Activated CD4-positive, alpha-beta T cell treated with anti-CD3 and anti-CD28 coated beads for 4 hours (primary cell): ENCODE data around the gene PPIF.

Experiments used
- DNase-seq, 2 donors: peaks; one replicate each; pipeline ENCODE4 v3.0.0-alpha.2; 2020

The PPIF gene

DNA sequence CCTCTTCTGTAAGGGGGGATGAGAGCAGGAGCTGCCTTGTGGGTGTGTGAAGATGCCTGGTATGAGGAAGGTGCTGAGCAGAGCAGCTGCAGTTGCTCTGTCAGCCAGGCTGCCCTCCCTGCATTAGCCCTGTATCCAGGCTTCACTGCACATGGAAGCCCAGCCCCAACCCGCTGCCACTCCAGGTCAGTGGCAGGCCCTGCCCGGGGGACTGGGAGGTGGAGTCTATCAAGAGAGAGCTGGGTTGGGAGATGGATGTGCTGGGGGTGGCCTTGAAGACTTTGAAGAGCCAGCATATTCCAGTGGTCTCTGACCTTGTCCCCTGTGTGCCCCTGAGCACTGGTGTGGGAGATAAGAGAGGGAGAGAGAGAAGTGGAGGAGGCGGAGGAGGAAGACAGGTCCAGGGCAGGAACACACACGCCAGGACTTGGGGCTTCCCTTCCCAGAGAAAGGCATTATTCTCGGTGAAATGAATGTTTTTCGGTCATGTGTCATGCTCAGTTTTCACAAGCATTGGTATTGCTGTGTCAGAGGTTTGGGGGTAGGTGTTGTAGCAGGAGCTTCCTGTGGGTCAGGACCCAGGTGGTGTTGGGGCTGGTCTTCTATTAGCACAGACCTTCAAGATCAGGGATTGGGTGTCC, 2.6 kb downstream of the PPIF start:
- DNase-seq = no peak

DNA sequence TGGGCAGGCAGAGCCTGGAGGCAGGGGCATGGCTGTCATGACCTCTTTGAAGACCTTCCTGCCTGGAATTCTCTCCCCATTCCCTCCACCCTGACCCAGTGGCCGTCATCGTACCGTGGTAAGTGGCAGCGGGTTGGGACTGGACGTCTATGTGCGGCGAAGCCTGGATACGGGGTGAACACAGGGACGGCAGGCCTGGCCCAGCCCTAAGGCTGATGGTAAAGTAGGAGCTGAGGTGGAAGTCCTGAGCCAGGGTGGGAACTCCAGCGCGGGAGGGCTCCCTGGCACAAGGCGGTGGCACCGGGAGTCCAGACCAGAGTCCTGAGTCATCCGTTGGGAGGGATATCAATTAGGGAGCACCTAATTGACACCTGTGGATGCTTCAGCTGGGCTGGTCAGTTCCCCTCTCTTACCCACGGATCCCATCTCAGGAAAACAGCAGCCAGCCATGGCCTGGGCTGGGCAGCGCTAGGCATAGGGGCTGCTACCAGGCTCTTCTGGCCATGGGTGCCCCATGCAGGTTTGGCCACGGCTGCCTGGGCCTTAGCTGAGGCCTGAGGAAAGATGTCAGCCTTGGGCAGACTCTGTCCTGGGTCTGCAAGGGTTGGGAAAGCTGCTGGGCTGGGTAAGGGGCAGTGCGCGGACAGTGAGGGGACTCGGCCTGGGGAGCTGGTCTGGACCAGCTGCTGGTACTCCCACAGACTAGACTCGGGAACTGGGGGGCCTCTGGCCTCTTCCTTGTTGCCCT, 3.3 kb downstream of the PPIF start:
- no peak for DNase-seq

DNA sequence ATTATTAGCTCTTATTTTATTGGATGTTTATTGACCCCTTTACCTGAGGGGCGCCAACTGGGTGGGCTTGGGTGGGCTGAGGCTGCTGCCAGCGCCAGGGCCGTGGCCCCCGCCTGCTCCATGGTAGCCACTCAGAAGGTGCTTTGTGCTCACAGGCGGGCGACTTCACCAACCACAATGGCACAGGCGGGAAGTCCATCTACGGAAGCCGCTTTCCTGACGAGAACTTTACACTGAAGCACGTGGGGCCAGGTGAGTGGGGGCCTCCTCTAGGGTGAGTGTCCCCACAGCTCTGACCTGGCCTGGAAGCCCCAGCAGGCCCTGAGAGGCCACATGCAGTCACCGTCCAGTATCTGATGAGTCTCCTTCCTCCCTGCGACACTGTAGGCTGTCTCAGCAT, 4.1 kb downstream of the PPIF start:
- no peak for DNase-seq

DNA sequence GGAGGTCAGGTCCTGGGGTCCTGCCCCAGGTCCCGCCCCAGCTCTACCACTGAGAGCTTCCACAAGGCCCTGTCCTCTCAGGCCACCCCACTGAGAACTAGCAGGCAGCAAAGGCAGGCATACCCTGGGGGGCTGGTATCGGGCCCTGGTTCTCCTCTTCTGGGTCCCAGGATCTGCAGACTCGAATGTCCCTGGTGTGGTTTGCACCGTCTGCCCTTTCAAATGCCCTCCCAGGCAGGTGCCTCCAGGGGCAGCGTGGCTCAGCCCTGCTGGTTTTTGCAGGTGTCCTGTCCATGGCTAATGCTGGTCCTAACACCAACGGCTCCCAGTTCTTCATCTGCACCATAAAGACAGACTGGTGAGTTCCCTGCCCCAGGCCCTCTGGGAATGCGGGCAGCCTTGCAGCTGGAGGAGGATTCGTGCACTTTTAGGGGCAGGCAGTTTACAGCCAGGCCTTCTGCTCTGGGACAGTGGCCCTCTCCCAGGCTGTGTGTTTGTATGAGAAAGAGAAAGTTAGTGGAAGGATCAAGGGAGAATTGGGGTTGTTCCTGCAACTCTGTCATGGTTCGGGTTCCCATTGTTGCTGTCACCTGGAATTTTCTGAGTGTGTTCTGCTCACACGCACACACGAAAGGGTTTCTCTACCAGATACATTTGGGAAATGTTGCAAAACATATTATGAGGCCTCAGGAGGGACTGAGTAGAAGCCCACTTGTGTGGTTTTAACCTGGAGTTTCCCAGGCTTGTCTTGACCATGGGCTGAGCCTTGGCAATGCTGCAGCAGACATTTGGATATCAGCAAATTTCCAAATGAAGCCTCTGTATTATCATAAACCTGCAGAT, 5.0 kb downstream of the PPIF start:
- no peak for DNase-seq

DNA sequence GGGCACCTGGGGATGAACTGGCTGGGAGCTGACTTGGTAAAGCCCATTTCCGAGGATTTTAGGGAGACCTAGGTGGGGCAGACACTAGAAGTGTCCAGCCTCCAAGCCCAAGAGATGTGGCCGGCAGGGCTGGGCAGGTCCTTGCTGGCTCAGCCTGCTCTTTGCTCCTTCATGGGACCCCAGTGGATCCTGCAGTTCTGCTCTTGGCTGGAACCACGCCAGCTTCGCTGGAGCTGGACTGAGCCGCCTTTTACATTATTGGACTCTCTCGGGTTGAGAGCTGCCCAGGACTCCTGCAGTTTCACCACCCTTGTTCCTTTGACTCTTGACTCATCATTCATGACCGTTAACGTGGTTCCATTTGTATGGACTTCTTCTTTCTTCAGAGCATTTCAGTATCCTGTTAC, 5.7 kb downstream of the PPIF start:
- DNase-seq = no peak

DNA sequence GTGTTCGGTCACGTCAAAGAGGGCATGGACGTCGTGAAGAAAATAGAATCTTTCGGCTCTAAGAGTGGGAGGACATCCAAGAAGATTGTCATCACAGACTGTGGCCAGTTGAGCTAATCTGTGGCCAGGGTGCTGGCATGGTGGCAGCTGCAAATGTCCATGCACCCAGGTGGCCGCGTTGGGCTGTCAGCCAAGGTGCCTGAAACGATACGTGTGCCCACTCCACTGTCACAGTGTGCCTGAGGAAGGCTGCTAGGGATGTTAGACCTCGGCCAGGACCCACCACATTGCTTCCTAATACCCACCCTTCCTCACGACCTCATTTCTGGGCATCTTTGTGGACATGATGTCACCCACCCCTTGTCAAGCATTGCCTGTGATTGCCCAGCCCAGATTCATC, 6.5 kb downstream of the PPIF start:
- DNase-seq = no peak

DNA sequence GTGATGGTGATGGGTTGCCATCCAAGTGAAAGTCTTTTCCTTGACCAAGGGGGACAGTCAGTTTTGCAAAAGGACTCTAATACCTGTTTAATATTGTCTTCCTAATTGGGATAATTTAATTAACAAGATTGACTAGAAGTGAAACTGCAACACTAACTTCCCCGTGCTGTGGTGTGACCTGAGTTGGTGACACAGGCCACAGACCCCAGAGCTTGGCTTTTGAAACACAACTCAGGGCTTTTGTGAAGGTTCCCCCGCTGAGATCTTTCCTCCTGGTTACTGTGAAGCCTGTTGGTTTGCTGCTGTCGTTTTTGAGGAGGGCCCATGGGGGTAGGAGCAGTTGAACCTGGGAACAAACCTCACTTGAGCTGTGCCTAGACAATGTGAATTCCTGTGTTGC, 6.9 kb downstream of the PPIF start:
- no peak for DNase-seq

DNA sequence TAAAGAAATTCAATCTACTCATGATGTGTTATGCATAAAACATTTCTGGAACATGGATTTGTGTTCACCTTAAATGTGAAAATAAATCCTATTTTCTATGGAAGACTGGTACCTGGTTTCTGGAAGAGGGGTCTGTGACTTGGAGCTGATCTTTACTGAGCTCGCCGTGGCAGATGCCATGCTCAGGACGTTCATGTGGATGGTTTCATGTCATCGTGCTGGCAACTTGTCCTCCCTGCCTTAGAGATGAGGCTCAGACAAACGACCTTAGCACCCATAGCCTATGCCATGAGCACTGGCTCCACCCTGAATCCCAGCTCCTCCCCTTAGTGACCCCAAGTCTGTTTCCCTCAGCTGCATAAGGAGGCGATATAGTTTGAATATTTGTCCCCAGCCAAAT, 7.3 kb downstream of the PPIF start:
- DNase-seq = no peak

DNA sequence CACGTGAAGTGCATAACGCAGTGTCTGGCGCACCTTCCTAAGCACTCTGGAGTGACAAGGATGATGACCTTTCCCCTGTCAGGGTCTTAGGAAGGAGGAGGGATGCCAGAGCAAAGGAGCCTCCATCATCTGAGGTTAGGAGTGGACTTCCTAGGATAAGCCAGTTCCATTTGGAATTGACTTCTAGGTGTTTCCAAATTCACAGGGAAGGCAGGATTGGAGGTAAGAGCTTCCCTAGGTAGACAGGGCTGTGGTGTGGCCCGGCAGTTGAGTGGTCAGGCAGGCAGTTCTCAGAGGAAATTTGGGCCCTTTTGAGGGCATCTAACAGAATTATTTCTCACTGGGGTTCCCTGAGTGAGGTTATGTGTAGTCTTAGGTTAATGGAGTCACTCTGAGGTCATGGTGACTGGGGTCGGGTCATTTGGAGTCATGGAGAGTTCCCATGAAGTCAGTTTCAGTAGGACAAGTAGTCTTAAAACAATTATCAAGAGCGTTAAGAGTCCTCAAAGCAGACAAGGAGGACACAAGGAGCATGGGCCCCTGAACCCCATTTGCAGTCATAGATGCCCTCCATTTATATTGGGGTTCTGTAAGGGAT, 8.2 kb downstream of the PPIF start:
- no peak for DNase-seq

DNA sequence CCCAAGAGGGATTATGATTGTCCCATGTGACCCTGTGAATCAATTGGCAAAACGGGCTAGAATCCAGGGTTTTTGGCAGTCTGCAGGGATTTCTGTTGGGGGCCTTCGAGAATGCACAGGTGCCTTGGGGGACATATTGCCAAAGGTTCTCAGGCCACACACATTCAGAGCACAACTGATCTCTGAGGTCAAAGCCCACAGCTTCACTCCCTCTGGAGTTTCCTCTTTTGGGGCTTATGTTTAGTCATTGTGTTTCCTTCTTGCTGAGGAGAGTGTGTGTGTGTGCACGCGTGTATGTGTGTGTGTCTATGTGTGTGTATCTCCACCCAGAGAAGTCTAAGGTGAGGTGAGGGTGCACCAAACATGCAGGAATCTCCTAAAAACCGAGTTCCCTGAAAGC, 8.8 kb downstream of the PPIF start:
- no peak for DNase-seq

DNA sequence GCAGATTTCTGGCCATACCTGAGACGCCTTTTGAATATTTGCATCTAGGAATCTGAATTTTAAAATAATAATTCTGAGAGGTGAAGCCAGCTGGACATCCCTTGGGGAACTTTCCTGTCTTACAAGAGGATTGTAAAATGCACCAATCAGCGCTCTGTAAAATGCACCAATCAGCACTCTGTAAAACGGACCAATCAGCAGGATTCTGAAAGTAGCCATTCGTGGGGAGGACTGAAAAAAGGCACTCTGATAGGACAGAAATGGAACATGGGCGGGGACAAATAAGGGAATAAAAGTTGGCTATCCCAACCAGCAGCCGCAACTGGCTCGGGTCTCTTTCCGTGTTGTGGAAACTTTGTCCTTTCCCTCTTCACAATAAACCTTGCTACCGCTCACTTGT, 9.9 kb downstream of the PPIF start:
- DNase-seq = no peak

DNA sequence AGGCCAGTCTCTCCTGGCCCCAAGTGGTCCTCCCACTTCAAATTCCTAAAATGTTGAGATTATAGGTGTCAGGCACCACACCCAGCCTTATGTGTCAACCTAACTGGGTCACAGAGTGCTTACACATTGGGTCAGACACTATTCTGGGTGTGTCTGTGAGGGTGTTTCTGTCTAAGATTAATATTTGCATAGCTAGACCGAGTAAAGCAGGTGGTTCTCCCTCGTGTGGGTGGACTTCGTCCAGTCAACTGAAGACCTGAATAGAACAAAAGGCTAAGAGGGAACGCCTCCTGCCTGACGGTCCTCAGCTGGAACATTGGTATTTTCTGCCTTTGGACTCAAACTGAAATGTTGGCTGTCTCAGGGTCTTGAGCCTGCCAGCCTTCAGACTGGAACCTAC, 11.5 kb downstream of the PPIF start:
- DNase-seq = no peak

DNA sequence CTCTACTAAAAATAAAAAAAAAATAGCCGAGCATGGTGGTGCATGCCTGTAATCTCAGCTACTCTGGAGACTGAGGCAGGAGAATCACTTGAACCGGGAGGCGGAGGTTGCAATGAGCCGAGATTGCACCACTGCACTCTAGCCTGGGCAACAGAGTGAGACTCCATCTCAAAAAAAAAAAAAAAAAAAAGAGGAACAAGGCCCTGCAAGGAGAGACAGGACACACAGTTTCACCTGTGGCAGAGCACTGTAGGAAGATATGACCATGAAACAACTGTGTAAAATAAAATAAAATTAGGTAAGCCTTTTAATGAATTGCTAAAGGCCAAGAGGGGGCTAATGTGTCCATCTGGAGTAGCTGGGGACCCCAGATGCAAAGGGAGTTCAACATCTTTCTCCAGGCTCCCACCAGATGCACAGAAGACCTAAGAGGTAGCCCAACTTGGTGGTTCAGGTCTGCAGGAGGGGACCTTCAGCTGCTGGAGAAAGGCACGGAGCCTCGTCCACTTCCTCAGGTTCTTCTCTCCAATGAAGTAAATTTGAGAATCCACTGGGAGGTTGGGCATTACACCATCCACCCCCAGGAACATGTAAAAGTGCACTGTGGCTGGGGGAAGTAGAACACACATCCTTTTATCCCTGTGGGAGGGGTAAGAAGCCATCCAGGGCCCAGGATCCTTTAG, 12.7 kb downstream of the PPIF start:
- no peak for DNase-seq

DNA sequence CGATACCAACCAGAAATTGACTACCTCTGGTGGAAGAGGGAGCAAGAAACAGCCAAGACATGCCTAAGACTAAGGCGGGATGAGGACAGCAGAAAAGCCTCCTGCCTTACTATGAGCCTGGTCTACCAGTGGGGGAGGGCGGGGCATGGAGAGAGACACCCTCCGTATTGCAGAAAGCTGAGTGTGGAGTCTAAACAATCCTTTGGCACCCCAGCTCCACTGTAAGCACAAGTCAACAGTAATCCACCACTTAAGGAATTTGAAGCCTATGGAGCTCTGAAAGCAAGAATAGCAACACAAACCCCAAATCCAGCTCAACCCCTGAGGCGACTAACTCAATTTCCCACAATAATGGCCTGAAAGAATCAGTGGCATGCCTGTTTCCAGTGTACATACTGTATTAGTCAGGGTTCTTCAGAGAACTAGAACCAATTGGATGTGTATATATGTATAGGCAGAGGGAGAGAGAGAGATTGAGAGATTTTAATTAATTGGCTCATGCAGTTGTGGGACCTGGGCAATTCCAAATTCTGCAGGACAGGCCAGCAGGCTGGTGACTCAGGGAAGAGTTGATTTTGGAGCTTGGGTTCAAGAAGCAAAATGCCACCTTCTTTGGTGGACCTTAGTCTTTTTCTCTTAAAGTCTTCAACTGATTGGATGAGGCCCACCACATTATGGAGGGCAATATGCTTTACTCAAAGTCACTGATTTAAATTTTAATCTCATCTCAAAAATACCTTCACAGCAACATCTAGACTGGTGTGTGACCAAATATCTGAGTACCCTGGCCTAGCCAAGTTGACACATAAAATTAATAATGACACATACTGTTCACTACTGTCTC, 13.5 kb downstream of the PPIF start:
- DNase-seq = no peak

DNA sequence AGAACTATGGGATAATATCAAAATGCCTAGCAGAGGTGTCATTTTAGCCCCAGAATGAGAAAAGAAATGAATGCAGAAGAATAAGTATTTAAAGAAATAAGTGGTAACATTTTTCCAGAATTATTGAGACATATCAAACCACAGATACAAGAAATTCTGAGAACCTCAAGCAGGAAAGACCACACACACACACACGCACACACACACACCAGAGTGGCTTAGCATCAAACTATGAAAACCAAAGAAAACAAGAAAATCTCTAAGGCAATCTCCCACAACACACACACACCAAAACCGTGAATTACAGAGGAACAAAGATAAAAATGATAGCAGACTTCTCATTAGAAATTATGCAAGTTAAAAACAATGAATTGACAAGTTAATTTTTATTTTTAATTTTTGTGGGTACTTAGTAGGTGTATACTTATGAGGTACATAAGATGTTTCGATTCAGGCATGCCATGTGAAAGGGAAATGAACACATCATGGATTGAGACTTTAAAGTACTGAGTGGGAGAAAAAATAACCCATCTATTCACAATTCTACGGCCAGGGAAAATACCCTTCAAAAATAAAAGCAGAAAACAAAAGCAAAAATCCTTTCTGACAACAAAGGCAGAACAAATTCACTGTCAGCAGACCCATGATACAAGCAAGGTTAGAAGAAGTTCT, 14.6 kb downstream of the PPIF start:
- DNase-seq = no peak

DNA sequence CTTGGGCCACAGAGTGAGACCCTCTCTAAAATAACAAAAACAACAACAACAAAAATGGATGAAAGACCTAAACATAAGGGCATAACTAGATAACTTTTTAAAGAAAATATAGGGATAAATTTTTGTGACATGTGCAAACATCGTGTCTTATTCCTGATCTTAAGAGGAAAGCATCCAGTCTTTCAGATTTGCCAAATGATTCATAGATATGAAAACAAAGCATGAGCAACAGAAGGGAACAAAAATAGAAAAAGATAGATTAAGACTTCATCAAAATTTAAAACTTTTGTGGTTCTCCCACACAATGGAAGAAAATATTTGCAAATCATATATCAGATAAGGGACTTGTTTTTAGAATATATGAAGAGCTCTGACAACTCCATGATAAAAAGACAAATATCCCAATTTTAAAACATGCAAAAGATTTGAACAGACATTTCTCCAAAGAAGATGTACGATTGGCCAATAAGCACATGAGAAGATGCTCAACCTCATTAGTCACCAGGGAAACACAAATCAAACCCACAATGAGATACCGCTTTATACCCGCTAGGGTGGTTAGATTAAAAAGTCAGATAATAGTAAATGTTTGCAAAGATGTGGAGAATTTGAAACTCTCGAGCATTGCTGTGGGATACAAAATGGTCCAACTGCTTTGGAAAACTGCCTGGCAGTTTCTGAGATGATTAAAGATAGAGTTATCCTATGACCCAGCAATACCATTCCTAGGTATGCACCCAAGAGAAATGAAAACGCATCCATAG, 20.3 kb downstream of the PPIF start:
- no peak for DNase-seq

DNA sequence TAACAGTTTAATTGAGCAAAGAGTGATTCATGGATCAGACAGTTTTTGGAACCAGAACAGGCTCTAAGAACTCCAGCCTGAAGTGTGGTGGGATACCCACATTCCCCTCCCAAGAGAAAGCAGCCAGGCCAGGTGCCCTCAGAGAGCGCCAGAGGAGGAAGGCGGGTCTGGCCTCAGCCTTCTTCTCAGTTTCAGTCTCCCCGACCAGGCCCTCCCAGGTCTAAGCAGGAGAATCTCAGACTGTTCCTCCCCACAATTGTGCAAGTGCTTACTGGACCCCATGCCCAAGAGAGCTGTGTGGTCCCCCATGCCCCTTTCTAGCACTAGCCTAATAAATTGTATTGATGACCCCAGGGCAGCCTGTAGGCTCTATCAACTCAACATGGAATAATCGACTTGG, 25.6 kb downstream of the PPIF start:
- DNase-seq = no peak

DNA sequence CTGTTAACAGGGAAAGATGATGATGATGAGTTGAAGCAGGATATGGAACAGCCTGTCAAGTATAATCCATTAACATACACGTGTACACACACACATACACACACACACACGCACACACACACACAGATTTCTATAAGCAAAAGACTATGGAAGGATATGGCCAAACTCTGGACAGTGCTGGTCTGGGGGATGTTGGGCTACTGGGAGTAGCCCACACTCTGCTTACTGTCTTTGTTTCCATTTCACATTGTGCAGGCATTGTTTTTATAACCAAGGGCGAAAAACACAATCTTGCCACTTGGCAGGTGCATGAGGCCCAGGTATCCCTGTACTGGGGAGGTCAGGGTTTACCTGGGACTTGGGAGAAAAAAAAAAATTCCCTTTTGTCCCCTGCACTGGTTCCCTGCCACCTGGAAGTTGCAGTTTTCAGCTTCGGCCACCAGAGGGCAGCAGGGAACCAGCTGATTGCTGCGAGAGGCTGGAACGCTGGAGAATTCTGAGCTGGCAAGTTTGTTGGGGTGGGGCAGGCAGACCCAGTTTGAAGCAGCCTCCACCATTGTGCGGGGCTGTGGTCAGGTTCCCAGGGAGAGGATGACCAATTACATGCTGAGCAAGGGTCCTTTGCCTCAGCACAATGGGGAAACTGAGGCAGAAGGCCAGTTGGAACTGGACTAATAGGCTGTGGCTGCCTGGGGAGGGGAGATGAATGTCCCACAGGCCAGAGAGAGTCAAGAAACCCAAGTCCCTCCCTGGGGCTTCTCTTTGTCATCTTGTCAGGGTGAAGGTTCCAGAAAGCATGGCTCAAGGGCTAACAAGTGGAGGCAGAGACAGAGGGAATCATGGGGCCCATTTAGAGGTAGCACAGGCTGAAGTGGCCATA, 27.3 kb downstream of the PPIF start:
- DNase-seq = peak; percentile 67 to 78

DNA sequence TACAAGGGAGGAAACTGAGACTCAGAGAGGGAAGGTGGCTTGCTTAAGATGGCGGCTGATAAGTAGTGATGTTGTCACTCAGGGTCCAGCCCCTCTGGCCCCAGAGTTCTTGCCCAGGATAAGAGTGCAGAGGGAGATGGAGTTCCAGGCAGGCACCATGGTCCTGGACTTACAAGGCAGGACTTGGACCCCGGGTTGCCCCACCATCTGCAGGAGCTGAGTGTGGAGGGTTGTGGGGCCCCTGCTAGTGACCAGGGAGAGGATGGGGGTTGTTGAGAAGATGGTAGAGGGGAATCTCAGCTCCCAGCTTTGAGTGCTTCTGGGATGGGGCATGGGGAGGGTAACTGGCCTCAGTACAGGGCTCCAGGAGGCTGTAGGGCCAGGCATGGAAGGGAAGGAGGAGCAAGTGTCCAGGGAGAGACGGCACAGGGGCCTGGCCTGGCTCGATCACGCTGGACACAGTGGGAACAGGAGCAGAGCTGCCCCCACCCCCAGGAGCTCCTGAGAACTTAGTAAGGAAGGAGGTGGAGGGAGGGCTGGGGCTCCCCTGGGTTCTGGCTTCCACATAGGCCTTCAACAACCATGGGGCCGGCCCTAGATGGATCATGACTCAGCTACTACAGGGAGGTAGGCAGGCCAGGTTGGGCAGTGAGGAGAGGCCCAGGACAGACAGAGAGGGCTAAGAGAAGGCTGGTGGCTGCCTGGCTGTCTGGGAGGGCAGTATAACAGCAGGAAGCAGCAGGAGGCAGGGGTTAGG, 28.2 kb downstream of the PPIF start:
- no peak for DNase-seq
